ENCODE results near the gene SEC24D. TPM values are rescaled to one million over a fixed set of nuclear protein-coding genes. Genes with fewer than 3 reads are reported as not detected.

The SEC24D gene
- total RNA-seq, 1 experiment from 2014 or later, result 28.4 TPM

DNA sequence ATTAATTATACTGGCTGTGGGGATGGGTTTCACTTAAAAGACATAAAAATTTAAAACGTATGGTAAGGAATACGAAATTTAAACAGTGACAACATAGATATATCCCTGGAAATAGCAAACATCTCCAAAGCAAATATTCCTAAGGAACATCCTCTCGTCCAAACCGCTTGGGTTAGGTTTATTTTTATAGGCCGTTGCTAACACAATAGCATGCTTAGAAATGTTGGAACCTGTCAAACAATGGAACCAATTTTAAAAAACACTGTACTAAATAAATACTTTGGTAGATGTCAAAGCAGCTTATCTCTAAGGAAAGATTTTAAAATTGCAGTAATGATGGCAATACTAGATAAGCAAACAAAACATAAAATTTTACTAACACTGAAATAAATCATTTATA lies 45.4 kb downstream of the SEC24D start:
- intact Hi-C loops (cut with micrococcal nuclease; ENCODE audit: unreplicated experiment), result no loop called here
- TF ChIP-seq, protein P1, sequence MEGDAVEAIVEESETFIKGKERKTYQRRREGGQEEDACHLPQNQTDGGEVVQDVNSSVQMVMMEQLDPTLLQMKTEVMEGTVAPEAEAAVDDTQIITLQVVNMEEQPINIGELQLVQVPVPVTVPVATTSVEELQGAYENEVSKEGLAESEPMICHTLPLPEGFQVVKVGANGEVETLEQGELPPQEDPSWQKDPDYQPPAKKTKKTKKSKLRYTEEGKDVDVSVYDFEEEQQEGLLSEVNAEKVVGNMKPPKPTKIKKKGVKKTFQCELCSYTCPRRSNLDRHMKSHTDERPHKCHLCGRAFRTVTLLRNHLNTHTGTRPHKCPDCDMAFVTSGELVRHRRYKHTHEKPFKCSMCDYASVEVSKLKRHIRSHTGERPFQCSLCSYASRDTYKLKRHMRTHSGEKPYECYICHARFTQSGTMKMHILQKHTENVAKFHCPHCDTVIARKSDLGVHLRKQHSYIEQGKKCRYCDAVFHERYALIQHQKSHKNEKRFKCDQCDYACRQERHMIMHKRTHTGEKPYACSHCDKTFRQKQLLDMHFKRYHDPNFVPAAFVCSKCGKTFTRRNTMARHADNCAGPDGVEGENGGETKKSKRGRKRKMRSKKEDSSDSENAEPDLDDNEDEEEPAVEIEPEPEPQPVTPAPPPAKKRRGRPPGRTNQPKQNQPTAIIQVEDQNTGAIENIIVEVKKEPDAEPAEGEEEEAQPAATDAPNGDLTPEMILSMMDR (IDR thresholded peaks at IDR 0.05; ENCODE audit: unreplicated experiment), result no peak
- BruUV-seq (replicated peaks), result no TSS peak
- H3K4me1 Mint-ChIP-seq (ENCODE audit: low read depth, unreplicated experiment), result no peaks in the 10 kb centered on the region
- no peak overlapping the region for H3K27ac Mint-ChIP-seq (ENCODE audit: unreplicated experiment)
- H3K27me3 Mint-ChIP-seq (ENCODE audit: unreplicated experiment), result no peaks in the 10 kb centered on the region
- H3K4me3 Mint-ChIP-seq (ENCODE audit: low read depth, unreplicated experiment), result no peak overlapping the region
- no peaks in the 10 kb centered on the region for H3K9me3 Mint-ChIP-seq (ENCODE audit: low read depth, unreplicated experiment)
- no peak for DNase-seq
- CTCF ChIA-PET, result no interaction called here
- peaks cover 5% of the 10 kb centered on the region for H3K36me3 Mint-ChIP-seq (ENCODE audit: insufficient read depth, unreplicated experiment)

DNA sequence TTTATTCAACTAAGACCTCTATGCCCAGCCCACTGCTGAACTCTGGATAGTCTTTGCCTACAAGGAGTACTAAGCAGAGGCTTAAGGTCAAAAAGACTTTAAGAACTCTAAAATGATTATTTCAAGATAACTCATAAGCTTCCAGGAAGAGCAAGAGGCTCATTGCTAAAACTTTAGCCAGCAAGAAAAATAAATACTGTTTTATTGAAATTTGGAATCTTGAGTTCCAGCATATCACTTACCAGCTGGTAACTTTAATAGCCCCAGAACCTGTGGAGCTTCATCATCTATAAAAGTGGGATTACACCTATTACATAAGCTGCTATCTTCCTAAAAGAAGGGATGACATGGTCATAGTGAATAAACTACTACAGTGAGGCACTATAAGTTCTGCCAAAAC lies 47.0 kb downstream of the SEC24D start:
- Mint-ChIP-seq H3K4me1 (ENCODE audit: low read depth, unreplicated experiment) (no peaks in the 10 kb centered on the region), H3K36me3 (ENCODE audit: insufficient read depth, unreplicated experiment) (no peaks in the 10 kb centered on the region), H3K9me3 (ENCODE audit: low read depth, unreplicated experiment) (no peaks in the 10 kb centered on the region), H3K4me3 (ENCODE audit: low read depth, unreplicated experiment) (no peak overlapping the region), H3K27ac (ENCODE audit: unreplicated experiment) (no peak overlapping the region), H3K27me3 (ENCODE audit: unreplicated experiment) (no peaks in the 10 kb centered on the region)
- TF ChIP-seq, protein P1 (IDR thresholded peaks at IDR 0.05; ENCODE audit: unreplicated experiment), result no peak
- intact Hi-C loops (cut with micrococcal nuclease; ENCODE audit: unreplicated experiment), result no loop called here
- CTCF ChIA-PET, result no interaction called here
- no peak for DNase-seq
- no TSS peak for BruUV-seq (replicated peaks)

DNA sequence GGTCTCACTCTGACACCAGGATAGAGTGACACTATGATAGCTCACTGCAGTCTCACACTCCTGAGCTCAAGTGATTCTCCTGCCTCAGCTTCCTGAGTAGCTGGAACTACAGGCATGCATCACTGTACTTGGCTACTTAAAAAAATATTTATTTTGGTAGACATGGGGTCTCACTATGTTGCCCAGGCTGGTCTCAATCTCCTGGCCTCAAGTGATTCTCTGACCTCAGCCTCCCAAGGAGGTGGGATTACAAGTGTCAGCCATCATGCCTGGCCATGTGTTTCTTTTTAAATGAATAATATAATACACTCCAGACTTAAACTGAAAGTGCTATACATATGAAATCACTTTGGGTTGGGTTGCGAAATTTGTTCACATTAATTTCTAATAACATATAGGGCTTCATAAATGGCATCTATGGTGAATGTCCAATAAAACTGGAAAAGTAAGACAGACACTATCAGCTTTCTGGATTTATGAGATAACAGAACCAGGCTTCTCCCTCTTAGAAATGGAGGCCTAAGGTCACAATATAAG lies 48.0 kb downstream of the SEC24D start:
- Mint-ChIP-seq H3K27me3 (ENCODE audit: unreplicated experiment) (no peaks in the 10 kb centered on the region), H3K4me1 (ENCODE audit: low read depth, unreplicated experiment) (no peaks in the 10 kb centered on the region), H3K36me3 (ENCODE audit: insufficient read depth, unreplicated experiment) (peaks cover 5% of the 10 kb centered on the region), H3K4me3 (ENCODE audit: low read depth, unreplicated experiment) (no peak overlapping the region), H3K27ac (ENCODE audit: unreplicated experiment) (no peak overlapping the region), H3K9me3 (ENCODE audit: low read depth, unreplicated experiment) (no peaks in the 10 kb centered on the region)
- no TSS peak for BruUV-seq (replicated peaks)
- DNase-seq, result no peak
- TF ChIP-seq, protein P1 (IDR thresholded peaks at IDR 0.05; ENCODE audit: unreplicated experiment), result no peak
- CTCF ChIA-PET, result no interaction called here
- intact Hi-C loops (cut with micrococcal nuclease; ENCODE audit: unreplicated experiment), result no loop called here

DNA sequence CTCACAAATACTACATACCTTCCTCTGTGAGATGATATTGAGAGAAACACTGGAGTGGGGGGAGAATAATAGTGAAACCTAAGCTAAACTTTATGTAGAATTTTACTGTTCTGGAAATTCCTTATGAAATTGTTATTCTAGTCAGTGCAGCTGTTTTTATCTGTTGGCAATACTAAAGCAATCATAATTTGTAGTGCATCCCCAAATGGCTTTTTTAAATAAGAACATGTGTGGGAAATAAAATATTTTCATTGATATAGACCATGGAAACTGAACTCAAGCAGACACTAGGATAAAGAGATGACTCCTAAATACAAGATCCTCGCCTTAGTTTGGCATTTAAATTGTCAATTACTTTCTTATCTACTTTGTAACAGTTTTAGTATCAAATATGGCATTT lies 51.1 kb downstream of the SEC24D start:
- no peaks in the 10 kb centered on the region for H3K27me3 Mint-ChIP-seq (ENCODE audit: unreplicated experiment)
- no peak overlapping the region for H3K4me3 Mint-ChIP-seq (ENCODE audit: low read depth, unreplicated experiment)
- H3K4me1 Mint-ChIP-seq (ENCODE audit: low read depth, unreplicated experiment), result no peaks in the 10 kb centered on the region
- CTCF ChIA-PET, result no interaction called here
- TF ChIP-seq, protein P1 (IDR thresholded peaks at IDR 0.05; ENCODE audit: unreplicated experiment), result no peak
- H3K36me3 Mint-ChIP-seq (ENCODE audit: insufficient read depth, unreplicated experiment), result peaks cover 18% of the 10 kb centered on the region
- H3K9me3 Mint-ChIP-seq (ENCODE audit: low read depth, unreplicated experiment), result no peaks in the 10 kb centered on the region
- no TSS peak for BruUV-seq (replicated peaks)
- DNase-seq, result no peak
- intact Hi-C loops (cut with micrococcal nuclease; ENCODE audit: unreplicated experiment), result no loop called here
- no peak overlapping the region for H3K27ac Mint-ChIP-seq (ENCODE audit: unreplicated experiment)

Data from Calu3 (cell line).